Measurements from ENCODE around the gene HOOK1.

The HOOK1 gene

GRCh38 chr1:59771361-59771760 lies 43.4 kb upstream of the HOOK1 start:
- TF ChIP-seq CTCF (IDR thresholded peaks at IDR 0.05; ENCODE audit: low read depth, low read length): no peak

GRCh38 chr1:59775480-59775879 lies 39.3 kb upstream of the HOOK1 start:
- no peak for TF ChIP-seq CTCF (IDR thresholded peaks at IDR 0.05; ENCODE audit: low read depth, low read length)
- no peak for DNase-seq (ENCODE audit: extremely low read depth, low read depth)

More at GRCh38 chr1:59771361-59771760, 43.4 kb upstream of the HOOK1 start:
- no peak for DNase-seq (ENCODE audit: extremely low read depth, low read depth)

- DNase-seq (ENCODE audit: extremely low read depth, low read depth): no peak
- TF ChIP-seq CTCF (IDR thresholded peaks at IDR 0.05; ENCODE audit: low read depth, low read length): peak; percentile 10; the same call in 1 of the 2 replicates
Measured at GRCh38 chr1:59776960-59777852, 37.5 kb upstream of the HOOK1 start.

- TF ChIP-seq CTCF (IDR thresholded peaks at IDR 0.05; ENCODE audit: low read depth, low read length): no peak
- DNase-seq (ENCODE audit: extremely low read depth, low read depth): no peak
Measured at GRCh38 chr1:59779949-59780348, 34.8 kb upstream of the HOOK1 start.

- no peak for DNase-seq (ENCODE audit: extremely low read depth, low read depth)
- no peak for TF ChIP-seq CTCF (IDR thresholded peaks at IDR 0.05; ENCODE audit: low read depth, low read length)
Measured at GRCh38 chr1:59788825-59789224, 25.9 kb upstream of the HOOK1 start.

GRCh38 chr1:59798600-59798999 lies 16.1 kb upstream of the HOOK1 start:
- TF ChIP-seq CTCF (IDR thresholded peaks at IDR 0.05; ENCODE audit: low read depth, low read length): no peak
- DNase-seq (ENCODE audit: extremely low read depth, low read depth): no peak

- DNase-seq (ENCODE audit: extremely low read depth, low read depth): no peak
- no peak for TF ChIP-seq CTCF (IDR thresholded peaks at IDR 0.05; ENCODE audit: low read depth, low read length)
Measured at GRCh38 chr1:59803458-59804038, 11.2 kb upstream of the HOOK1 start.

Measured in AG09319 (cell line).